Measurements from ENCODE around the gene CLIC3.

The CLIC3 gene

DNA sequence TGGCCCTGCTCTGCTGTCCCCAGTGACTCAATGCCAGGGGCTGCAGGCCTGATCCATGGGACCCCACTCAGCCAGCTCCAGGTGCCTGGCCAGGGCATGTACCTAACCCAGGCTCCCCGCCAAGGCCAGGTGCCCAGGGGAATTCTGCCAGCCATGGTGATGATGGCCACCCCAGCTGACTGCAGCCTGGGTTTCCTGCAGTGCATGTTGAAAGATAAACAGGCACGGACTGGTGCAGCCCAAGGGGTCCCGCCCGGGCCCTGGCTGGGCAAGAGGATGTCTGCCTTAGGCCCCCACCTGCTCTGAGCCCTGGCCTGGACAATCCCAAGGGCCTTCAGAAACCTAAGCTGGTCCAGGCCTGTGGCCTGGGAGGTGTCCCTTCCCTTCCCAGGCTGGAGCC lies 30.5 kb upstream of the CLIC3 start:
- no peak overlapping the region for H3K27ac Mint-ChIP-seq
- peak overlapping the region; percentile 81 for H3K4me3 Mint-ChIP-seq
- no peaks in the 10 kb centered on the region for H3K36me3 Mint-ChIP-seq (ENCODE audit: low read depth)
- no peaks in the 10 kb centered on the region for H3K9me3 Mint-ChIP-seq
- DNase-seq (ENCODE audit: low spot score): no peak
- no peaks in the 10 kb centered on the region for H3K27me3 Mint-ChIP-seq (ENCODE audit: low read depth)
- H3K4me1 Mint-ChIP-seq (ENCODE audit: low read depth): peaks cover 21% of the 10 kb centered on the region

DNA sequence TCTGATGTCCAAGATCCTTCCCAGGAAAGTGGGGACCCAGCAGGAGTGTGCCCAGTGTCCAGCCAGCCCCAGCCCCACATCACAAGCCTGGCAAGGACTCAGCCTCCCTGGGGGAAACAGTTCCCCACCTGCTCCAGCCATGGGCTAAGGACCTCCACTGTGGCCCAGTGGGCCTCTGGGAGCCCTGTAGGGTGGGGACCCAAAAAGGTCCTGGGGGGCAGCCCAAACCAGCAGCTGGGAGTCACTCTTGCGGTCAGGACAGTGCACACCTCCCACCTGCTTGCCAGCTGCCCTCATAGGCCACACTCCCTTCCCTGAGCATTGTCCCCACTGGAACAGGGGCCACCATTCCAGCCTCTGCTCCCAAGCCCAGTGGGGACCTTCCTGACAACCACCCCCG lies 30.0 kb upstream of the CLIC3 start:
- Mint-ChIP-seq H3K4me1 (ENCODE audit: low read depth) (peaks cover 19% of the 10 kb centered on the region), H3K4me3 (no peak overlapping the region), H3K9me3 (no peaks in the 10 kb centered on the region), H3K27ac (no peak overlapping the region), H3K27me3 (ENCODE audit: low read depth) (no peaks in the 10 kb centered on the region), H3K36me3 (ENCODE audit: low read depth) (no peaks in the 10 kb centered on the region)
- no peak for DNase-seq (ENCODE audit: low spot score)

DNA sequence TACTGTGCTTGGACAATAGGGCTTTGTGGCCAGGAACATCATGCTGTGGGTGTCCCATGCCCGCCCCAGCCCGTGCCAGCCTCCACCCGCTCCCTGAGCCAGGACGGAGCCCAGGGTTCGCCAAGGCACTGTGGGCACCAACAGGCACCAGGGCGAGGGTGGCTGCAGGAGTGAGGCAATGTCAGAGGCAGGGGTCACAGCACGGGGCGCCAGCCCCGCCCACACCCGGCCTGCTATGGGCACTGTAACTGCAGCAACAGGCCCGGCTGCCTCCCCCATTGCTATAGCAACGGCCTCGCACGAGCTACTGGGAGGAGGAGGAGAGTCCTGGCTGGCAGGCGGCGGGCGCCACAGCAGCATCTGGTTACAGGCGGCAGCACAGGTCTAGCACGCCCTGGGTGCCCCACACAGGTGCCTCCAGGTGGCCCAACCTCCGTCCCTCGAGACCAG lies 29.2 kb upstream of the CLIC3 start:
- DNase-seq (ENCODE audit: low spot score): no peak
- H3K27me3 Mint-ChIP-seq (ENCODE audit: low read depth): no peaks in the 10 kb centered on the region
- no peak overlapping the region for H3K4me3 Mint-ChIP-seq
- H3K36me3 Mint-ChIP-seq (ENCODE audit: low read depth): no peaks in the 10 kb centered on the region
- H3K9me3 Mint-ChIP-seq: no peaks in the 10 kb centered on the region
- H3K27ac Mint-ChIP-seq: no peak overlapping the region
- H3K4me1 Mint-ChIP-seq (ENCODE audit: low read depth): peaks cover 16% of the 10 kb centered on the region

DNA sequence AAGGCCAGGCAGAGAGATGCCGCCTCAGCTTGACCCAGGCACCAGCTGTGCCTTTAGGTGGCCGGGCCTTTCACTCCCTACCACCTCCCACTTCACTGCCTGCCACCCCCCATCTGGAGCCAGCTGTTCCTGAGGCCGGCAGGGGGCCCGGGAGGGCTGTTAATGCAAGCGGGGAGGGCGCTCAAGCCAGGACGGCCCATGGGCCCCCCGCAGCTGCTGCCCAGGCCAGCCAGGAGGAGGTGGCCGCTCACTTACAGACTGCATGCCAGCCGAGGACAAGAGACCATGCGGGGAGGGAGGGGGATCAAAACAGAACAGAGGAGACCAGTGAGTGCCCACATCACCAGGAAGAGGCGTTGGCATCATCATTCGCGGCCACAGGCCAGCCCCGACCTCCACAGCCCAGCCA lies 27.2 kb upstream of the CLIC3 start:
- no peaks in the 10 kb centered on the region for H3K9me3 Mint-ChIP-seq
- no peaks in the 10 kb centered on the region for H3K36me3 Mint-ChIP-seq (ENCODE audit: low read depth)
- peaks cover 3% of the 10 kb centered on the region for H3K4me1 Mint-ChIP-seq (ENCODE audit: low read depth)
- DNase-seq (ENCODE audit: low spot score): no peak
- no peaks in the 10 kb centered on the region for H3K27me3 Mint-ChIP-seq (ENCODE audit: low read depth)
- no peak overlapping the region for H3K4me3 Mint-ChIP-seq
- H3K27ac Mint-ChIP-seq: no peak overlapping the region

DNA sequence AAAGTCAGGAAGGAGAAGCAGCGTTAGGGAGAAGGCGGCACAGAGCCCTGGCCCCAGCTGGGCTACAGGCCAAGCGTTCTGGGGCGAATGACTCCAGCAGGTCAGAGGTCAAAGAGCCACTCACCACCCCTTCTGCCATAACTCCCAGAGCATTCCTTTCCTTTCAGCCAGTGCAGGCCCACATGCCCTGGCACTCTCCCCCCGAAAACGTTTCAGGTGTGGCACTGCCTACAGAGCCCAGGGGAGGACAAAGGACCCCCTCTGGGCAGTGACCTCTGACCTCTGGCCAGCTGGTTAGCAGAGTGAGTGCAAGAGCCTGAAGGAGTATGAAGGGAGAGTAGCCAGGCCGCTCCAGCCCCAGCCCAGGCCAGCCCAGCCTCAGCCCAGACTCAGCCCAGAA lies 26.8 kb upstream of the CLIC3 start:
- H3K4me3 Mint-ChIP-seq: no peak overlapping the region
- no peak overlapping the region for H3K27ac Mint-ChIP-seq
- no peak for DNase-seq (ENCODE audit: low spot score)
- H3K4me1 Mint-ChIP-seq (ENCODE audit: low read depth): peaks cover 3% of the 10 kb centered on the region
- H3K9me3 Mint-ChIP-seq: no peaks in the 10 kb centered on the region
- H3K36me3 Mint-ChIP-seq (ENCODE audit: low read depth): no peaks in the 10 kb centered on the region
- no peaks in the 10 kb centered on the region for H3K27me3 Mint-ChIP-seq (ENCODE audit: low read depth)

DNA sequence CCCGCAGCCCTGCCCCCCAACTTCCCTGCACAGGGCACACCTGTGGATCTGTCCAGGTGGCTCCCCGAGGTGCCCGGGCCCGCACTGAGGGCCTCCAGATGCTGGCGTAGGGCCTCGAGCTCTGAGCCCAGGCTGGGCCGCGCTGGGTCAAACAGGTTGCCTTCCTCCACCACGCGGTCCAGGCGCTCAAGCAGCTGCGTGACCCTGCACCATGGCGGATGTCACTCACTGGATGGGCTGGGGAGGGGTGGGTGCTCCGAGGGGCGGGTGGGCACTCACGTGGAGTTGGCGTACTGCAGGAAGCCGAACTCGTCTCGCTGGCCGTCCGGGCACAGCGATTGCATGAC lies 26.3 kb upstream of the CLIC3 start:
- H3K4me3 Mint-ChIP-seq: no peak overlapping the region

DNA sequence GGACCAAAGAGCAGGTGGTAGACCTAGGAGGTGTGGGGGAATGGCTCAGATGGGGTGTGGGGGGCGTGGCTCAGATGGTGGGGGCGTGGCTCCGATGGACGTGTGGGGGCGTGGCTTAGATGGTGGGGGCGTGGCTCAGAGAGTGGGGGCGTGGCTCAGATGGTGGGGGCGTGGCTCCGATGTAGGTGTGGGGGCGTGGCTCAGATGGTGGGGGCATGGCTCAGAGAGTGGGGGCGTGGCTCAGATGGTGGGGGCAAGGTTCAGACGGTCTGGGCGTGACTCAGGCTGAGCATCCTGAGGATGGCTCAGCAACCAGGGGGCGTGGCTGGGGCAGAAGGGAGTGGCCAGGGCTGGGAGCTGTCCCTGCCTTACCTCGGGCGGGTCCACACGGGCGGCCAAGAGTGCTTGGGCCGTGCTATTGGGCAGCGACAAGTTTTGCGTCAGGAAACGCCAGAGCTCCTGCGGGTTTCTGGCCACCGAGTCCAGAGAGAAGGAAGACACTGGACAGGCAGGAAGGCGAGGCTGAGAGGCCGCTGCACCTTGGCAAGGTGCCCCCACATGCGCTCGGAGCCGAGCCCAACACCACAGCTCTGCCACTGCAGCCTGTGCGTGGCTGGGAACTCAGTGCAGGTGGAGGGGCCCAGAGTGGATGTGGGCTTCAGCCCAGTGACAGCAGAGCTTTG lies 25.8 kb upstream of the CLIC3 start:
- peaks cover 3% of the 10 kb centered on the region for H3K4me1 Mint-ChIP-seq (ENCODE audit: low read depth)
- H3K9me3 Mint-ChIP-seq: no peaks in the 10 kb centered on the region
- H3K4me3 Mint-ChIP-seq: no peak overlapping the region
- H3K27ac Mint-ChIP-seq: no peak overlapping the region
- no peaks in the 10 kb centered on the region for H3K36me3 Mint-ChIP-seq (ENCODE audit: low read depth)
- peak; percentile 75 for DNase-seq (ENCODE audit: low spot score)
- no peaks in the 10 kb centered on the region for H3K27me3 Mint-ChIP-seq (ENCODE audit: low read depth)

More for the DNA sequence above, 26.3 kb upstream of the CLIC3 start:
- H3K27ac Mint-ChIP-seq: no peak overlapping the region
- H3K36me3 Mint-ChIP-seq (ENCODE audit: low read depth): no peaks in the 10 kb centered on the region
- no peaks in the 10 kb centered on the region for H3K27me3 Mint-ChIP-seq (ENCODE audit: low read depth)
- no peak for DNase-seq (ENCODE audit: low spot score)
- peaks cover 3% of the 10 kb centered on the region for H3K4me1 Mint-ChIP-seq (ENCODE audit: low read depth)
- H3K9me3 Mint-ChIP-seq: no peaks in the 10 kb centered on the region

DNA sequence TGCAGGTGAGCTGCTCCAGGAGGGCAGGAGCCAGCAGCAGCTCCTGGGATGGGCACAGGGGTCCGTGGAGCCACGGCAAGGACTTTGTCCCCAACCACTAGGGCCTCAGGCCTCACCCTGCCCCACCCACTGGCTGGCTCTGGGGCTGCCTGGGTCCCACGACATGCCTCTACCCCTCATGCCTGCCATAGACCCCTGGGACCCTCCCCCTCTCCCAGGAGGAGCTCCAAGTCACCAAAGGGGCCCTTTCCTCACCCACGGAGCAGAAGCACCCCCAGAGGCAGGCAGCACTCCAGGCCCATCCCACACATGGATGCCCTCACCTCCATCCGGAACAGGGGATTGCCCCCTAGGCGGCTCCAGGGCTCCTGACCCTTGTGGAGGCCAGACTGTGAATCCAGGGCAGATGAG lies 25.2 kb upstream of the CLIC3 start:
- H3K27ac Mint-ChIP-seq: no peak overlapping the region
- H3K9me3 Mint-ChIP-seq: no peaks in the 10 kb centered on the region
- no peak for DNase-seq (ENCODE audit: low spot score)
- H3K36me3 Mint-ChIP-seq (ENCODE audit: low read depth): no peaks in the 10 kb centered on the region
- H3K4me3 Mint-ChIP-seq: no peak overlapping the region
- no peaks in the 10 kb centered on the region for H3K27me3 Mint-ChIP-seq (ENCODE audit: low read depth)
- peaks cover 3% of the 10 kb centered on the region for H3K4me1 Mint-ChIP-seq (ENCODE audit: low read depth)

DNA sequence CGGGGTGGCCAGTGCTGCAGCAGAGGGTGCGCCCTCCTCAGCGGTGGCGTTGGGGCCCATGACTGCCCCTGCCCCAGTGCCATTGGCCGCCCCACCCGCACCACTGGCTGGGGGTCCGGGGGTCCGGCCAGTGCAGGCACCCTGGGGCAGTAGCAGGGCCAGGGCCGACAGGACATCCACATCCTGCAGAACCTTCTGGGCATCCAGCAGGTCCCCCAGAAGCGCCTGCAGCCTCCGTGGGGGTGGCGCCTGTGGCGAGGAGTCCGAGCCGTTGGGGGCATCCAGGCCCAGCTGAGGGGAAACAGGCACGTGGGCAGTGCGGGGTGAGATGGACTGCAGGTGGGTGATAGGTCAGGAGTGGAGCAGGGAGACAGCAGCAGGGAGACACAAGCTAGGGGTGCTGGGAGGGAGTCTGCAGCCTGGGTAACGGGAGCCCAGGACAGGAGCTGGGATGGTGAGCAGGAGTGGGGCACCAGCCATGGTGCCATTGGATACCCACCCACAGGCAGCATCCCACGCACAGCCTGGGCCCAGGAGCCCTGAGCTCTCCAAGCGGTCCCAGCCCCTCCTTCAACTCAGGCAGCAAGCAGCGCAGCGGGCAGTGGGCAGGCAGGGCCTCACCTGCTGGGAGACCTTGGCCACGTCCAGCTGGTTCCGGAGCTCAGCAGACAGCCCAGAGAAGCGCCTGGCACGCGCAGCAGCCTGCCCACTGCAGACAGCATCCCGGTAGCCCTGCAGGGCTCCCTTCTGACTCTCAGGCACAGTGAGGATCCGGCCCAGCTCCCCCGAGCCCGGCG lies 24.6 kb upstream of the CLIC3 start:
- no peak overlapping the region for H3K4me3 Mint-ChIP-seq
- H3K9me3 Mint-ChIP-seq: no peaks in the 10 kb centered on the region
- H3K27ac Mint-ChIP-seq: no peak overlapping the region
- no peak for DNase-seq (ENCODE audit: low spot score)
- H3K27me3 Mint-ChIP-seq (ENCODE audit: low read depth): no peaks in the 10 kb centered on the region
- peaks cover 3% of the 10 kb centered on the region for H3K4me1 Mint-ChIP-seq (ENCODE audit: low read depth)
- H3K36me3 Mint-ChIP-seq (ENCODE audit: low read depth): no peaks in the 10 kb centered on the region

DNA sequence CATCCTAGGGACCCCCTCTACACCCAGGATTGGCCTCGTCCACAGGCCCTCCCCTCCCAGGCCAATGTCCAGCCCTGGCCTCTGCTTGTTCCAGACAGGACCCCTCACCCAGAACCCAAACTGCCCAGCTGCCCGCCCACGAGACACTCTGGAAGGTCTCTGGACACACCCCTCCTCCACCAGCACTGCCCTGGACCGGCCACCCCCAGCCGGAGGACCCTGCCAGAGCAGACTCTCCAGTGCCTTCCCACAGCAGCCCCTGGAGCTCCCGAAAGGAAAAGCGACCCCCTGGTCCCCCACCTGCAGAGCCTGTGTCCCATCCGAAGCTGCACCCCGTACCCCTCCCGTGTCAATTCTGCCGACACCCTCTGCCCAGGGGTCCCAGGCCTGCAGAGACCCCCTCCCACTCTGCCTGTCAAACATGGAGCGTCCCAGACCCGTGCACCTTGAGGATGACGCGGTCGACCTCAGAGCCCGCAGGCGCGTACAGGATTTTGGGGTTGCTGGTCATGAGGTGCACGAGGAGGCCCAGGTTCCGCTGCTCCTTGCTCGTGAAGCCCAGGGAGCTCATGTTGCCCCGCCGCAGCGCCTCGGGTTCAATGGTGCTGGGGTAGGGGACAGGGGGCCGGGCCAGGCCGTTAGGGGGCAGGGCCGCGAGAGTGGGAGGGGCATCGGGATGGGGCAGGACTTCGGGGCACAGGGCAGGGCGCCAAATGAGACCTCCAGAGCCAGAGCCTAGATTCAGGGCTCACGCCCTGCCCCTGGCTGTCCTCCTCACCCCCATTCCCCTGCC lies 23.7 kb upstream of the CLIC3 start:
- no peaks in the 10 kb centered on the region for H3K9me3 Mint-ChIP-seq
- peaks cover 3% of the 10 kb centered on the region for H3K4me1 Mint-ChIP-seq (ENCODE audit: low read depth)
- no peaks in the 10 kb centered on the region for H3K36me3 Mint-ChIP-seq (ENCODE audit: low read depth)
- H3K27ac Mint-ChIP-seq: no peak overlapping the region
- H3K4me3 Mint-ChIP-seq: no peak overlapping the region
- no peaks in the 10 kb centered on the region for H3K27me3 Mint-ChIP-seq (ENCODE audit: low read depth)
- no peak for DNase-seq (ENCODE audit: low spot score)

DNA sequence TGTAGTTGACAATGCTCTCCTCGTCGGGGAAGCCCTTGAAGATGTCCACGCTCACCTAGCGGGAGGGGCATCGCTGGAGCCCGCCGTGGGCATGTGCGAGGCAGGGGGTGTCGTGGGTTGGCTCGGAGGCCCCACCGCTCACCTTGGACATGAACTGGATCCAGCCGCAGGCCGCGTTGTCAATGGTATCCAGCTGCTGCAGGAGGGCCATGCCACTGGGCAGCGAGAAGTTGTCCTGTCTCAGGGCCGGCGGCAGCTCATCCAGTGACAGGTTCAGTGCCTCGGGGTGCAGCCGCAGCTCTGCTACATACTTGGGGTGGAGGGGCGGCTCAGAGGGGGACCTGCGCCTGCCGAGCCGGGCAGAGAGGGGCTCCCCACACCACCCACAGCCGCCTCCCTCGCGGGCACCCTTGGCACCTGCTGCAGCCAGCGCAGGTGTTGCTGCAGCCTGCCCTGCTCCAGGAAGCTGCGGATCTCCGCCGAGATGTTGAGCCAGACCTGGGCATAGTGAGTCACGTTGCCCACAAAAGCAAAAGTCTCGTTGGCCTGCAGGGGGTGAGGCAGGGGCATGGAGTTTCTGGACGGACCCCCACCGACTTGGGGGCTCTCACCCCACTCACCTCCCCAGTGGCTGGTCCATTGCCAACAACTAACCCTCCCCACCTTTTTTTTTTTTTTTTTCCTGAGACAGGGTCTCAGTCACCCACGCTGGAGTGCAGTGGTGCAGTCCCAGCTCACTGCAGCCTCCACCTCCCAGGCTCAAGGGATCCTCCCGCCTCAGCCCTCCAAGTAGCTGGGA lies 22.6 kb upstream of the CLIC3 start:
- Mint-ChIP-seq H3K27me3 (ENCODE audit: low read depth) (no peaks in the 10 kb centered on the region), H3K4me3 (no peak overlapping the region), H3K9me3 (no peaks in the 10 kb centered on the region), H3K4me1 (ENCODE audit: low read depth) (peaks cover 3% of the 10 kb centered on the region), H3K27ac (no peak overlapping the region), H3K36me3 (ENCODE audit: low read depth) (no peaks in the 10 kb centered on the region)
- DNase-seq (ENCODE audit: low spot score): no peak

DNA sequence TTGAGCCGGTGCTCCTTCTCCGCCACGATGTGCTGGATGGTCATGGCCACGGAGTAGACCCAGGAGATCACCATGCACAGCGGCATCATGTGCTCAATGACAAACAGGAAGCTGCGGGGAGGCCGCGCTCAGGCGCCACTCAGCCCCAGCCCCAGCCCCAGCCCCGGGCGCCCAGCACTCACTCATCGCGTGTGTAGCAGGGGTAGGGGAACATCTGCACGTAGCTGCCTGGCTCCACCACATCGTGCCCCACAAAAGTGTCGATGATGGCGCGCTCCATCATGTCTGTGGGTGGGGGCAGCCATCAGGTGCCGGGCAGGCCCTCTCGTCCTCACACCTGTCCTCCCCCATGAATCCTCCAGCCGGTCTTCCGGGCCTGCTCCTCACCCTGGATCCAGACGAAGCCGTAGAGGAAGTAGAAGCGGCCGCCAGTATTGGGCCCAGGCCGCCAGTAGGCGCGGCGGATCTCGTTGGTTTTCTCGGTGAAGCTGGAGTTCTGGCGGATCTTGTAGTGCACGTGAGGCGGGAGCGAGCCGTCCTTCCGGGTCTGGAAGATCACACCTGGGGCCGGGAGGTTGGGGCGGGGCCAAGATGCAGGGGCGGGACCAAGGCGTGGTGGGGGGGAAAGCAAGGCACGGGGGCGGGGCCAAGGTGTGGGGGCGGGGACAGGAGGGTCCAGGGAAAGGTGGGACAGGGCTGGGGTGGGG lies 21.6 kb upstream of the CLIC3 start:
- H3K4me3 Mint-ChIP-seq: no peak overlapping the region
- DNase-seq (ENCODE audit: low spot score): no peak
- no peaks in the 10 kb centered on the region for H3K36me3 Mint-ChIP-seq (ENCODE audit: low read depth)
- peaks cover 3% of the 10 kb centered on the region for H3K4me1 Mint-ChIP-seq (ENCODE audit: low read depth)
- H3K9me3 Mint-ChIP-seq: no peaks in the 10 kb centered on the region
- H3K27me3 Mint-ChIP-seq (ENCODE audit: low read depth): no peaks in the 10 kb centered on the region
- H3K27ac Mint-ChIP-seq: no peak overlapping the region

DNA sequence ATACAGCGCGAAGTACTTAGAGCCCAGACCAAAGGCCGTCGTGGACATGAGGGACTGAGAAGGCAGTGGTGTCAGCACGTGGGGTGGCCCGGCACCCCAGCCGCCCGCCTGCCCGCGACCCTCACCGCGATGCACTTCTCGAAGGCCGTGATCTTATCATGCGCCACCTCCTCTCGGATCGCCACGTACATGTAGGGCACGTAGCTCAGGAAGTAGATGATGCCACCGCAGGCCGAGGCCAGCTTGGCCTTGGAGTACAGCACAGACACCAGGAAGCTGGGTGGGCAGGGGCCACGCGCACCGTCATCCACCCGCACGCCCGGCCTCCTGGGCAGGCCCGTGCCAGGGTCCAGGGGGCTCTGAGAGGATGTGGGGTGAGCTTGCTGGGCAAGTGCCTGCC lies 20.7 kb upstream of the CLIC3 start:
- Mint-ChIP-seq H3K4me1 (ENCODE audit: low read depth) (peaks cover under 1% of the 10 kb centered on the region), H3K9me3 (no peaks in the 10 kb centered on the region), H3K4me3 (no peak overlapping the region), H3K27me3 (ENCODE audit: low read depth) (no peaks in the 10 kb centered on the region), H3K36me3 (ENCODE audit: low read depth) (no peaks in the 10 kb centered on the region), H3K27ac (no peak overlapping the region)
- DNase-seq (ENCODE audit: low spot score): no peak
